Measurements from ENCODE around the gene RASA3.
"Not testable (repeated sequence)": the region's sequence is repeated elsewhere in the genome, so short reads cannot be mapped to it uniquely, and the experiment has no call there.

RASA3 gene

DNA sequence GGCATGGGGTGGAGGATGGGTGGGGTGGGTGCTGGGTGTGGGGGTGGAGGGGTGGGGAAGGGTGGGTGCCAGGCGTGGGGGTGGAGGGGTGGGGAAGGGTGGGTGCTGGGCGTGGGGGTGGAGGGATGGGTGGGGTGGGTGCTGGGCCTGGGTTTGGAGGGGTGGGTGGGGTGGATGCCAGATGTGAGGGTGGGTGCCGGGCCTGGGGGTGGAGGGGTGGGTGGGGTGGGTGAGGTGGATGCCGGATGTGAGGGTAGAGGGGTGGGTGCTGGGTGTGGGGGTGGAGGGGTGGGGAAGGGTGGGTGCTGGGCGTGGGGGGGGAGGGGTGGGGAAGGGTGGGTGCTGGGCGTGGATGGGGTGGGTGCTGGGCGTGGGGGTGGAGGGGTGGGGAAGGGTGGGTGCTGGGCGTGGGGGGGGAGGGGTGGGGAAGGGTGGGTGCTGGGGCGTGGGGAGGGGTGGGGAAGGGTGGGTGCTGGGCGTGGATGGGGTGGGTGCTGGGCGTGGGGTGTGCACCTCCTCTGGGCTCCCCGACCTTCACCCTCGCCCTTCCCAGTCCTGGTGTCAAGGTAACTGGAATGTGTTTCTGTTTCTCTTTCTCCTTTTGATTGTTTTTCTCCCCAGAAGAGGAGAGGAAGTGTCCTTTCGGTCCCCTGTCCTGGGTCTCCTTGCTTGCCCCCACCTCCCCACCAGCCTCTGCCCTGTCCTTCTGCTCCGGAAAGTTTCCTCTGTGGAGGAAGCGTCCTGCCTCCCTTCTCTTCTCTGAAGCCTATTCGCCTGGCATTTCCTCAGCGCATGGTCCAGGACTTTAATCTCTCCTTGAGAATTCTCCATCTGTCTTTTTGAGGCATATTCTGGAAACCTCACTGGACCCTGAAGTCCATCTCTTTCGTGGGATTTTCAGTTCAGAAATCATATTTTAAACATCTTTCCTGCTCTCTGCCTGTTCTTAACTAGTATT, 23.8 kb upstream of the RASA3 start:
- DNase-seq (ENCODE audit: low spot score) = no peak

DNA sequence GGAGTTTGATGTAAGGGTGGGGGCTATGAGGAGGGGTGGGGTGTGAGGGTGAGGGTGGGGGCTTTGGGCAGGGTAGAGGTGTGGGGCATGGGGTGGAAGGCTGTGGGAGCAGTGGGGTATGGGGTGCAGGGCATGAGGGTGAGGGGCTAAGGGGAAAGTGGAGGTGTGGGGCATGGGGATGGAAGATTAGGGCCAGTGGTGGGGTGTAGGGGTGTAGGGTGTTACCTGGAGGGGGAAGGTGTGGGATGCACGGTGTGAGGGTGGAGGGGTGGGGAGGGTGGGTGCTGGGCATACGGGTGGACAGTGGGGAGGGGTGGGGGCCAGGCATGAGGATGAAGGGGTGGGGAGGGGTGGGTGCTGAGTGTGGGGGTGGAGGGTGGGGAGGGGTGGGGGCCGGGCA, 22.9 kb upstream of the RASA3 start:
- no peak for DNase-seq (ENCODE audit: low spot score)

GRCh38 chr13:114154476-114154875, 22.1 kb upstream of the RASA3 start:
- DNase-seq (ENCODE audit: low spot score) = no peak

DNA sequence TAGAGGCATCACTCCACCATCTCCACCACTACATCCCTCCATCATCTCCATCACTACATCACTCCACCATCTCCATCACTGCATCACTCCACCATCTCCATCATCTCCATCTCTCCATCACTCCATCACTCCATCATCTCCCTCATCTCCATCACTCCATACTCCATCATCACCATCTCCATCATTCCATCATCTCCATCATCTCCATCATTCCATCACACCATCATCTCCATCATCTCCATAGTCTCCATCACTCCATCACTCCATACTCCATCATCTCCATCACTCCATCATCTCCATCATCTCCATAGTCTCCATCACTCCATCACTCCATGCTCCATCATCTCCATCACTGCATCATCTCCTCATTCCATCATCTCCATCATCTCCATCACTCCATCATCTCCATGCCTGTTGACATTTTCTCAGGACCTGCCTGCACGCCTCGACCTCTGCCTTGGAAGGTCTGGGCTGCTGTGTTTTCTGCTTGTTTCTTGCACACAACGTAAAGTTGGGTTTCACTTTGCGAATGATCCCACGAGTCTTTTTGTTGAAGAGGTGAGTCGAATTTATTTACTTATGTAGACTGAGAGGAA, 21.2 kb upstream of the RASA3 start:
- DNase-seq (ENCODE audit: low spot score) = no peak

- peak; percentile 21 for DNase-seq (ENCODE audit: low spot score)
Observed at GRCh38 chr13:114152831-114153371, 20.5 kb upstream of the RASA3 start.

DNA sequence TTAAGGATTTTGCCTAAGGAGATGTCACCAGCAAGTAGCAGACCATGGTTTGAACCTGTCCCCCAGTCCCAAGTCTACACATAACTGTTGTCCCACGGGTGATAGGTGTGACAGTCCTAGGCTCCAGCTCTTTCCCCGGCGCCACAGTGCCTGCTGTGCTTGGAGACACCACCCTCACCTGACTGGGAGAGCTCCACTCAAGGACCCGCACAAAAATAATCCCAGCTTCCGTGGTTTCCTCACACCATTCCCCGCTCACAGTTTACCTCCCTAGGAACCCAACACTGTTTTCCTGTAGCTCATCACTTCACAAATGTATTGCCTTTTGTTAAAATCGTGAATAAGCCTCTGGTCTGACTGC, 19.8 kb upstream of the RASA3 start:
- DNase-seq (ENCODE audit: low spot score) = no peak

- DNase-seq (ENCODE audit: low spot score) = no peak
Observed at GRCh38 chr13:114151565-114152284, 19.3 kb upstream of the RASA3 start.

- no peak for DNase-seq (ENCODE audit: low spot score)
Observed at GRCh38 chr13:114151031-114151430, 18.6 kb upstream of the RASA3 start.

DNA sequence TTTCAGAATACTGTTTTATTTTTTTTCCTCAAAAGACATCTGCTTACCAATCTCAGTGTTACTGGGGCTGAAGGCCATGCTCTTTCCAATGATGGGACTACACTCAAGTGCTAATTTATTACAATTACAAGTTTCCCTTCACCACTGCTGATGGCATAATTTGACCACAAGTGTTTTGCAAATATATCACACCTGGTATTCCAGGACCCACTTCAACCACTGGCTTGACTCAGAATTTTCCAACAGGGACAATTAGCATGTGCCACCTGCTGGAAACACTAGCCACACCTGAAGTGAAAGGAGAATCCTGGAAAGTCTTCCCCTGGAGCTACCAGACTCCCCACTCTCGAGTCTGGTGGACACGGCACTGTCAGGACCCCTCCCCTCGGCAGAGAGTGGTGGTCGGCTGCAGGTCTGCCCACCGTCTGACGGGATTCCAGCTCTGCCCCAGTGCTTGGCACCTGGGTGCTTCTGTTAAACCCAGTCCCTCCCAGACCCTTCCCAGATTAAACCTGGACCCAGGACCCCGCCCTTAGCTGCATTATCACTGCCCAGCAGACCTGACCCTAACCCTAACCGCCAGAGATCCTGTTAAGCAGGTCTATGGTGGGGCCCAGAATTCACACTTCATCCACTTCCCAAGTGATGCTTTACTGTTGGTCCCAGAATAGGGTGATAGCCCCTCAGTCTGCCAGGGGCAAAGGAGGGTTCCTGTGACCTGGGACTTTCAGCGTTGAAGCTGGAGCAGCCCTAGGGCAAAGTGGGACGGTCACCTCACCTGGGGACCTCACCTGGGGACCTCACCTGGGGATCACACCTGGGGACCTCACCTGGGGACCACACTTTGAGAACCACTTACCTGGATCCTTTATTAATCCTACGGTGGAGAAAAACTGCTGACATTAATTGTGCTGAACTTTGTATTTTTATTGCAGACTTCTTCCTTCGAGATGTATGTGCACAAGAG, 17.6 kb upstream of the RASA3 start:
- no peak for DNase-seq (ENCODE audit: low spot score)

- not testable (repeated sequence) for DNase-seq (ENCODE audit: low spot score)
Observed at GRCh38 chr13:114148886-114149285, 16.5 kb upstream of the RASA3 start.

GRCh38 chr13:114148521-114148855, 16.1 kb upstream of the RASA3 start:
- DNase-seq (ENCODE audit: low spot score) = no peak

- DNase-seq (ENCODE audit: low spot score) = no peak
Observed at GRCh38 chr13:114147803-114148520, 15.5 kb upstream of the RASA3 start.

- no peak for DNase-seq (ENCODE audit: low spot score)
Observed at GRCh38 chr13:114146629-114147028, 14.2 kb upstream of the RASA3 start.

- DNase-seq (ENCODE audit: low spot score) = no peak
Observed at GRCh38 chr13:114146173-114146572, 13.8 kb upstream of the RASA3 start.

- DNase-seq (ENCODE audit: low spot score) = no peak
Observed at GRCh38 chr13:114145722-114146121, 13.3 kb upstream of the RASA3 start.

DNA sequence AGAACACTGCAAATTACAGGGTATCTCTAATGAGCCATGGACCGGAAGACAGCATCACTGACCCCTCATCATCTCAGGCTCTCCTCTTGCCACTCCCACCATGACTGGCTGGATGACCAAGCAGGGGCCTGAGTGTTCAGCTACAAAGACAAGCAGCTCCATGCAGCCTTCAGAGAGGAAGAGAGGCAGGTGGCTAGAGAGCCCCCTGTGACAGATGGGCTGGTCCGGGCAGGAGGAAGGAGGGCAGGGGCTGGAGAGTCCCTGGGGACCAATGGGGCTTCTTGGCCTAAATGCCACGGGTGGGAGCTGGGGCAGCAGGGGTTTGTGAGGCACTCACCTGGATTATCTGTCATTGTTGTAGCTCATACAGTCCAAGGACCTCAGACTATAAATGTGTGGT, 12.8 kb upstream of the RASA3 start:
- no peak for DNase-seq (ENCODE audit: low spot score)

GRCh38 chr13:114144606-114145244, 12.3 kb upstream of the RASA3 start:
- no peak for DNase-seq (ENCODE audit: low spot score)

GRCh38 chr13:114143806-114144605, 11.6 kb upstream of the RASA3 start:
- no peak for DNase-seq (ENCODE audit: low spot score)

Measured in putamen (tissue), 1 donor.